Measurements from ENCODE around the gene GLA. TPM values are rescaled to one million over a fixed set of nuclear protein-coding genes. Genes with fewer than 3 reads are reported as not detected.

The GLA gene
- 10 to 100 TPM; 40.3 to 65.8 (median 45.0) TPM for total RNA-seq (2021; fragmentation: NEBNext Ultra II Directional; extraction: Animal tissue kit (Norgen Biotek cat#: 25700))
- long read RNA-seq, transcript GLA-204 (3 exons, 793 nt): minor isoform, 11 of 84 reads
- long read RNA-seq, transcript GLA-201 (7 exons, 1,318 nt): major isoform, 67 of 84 reads
- long read RNA-seq, partial matches to known transcripts: 3 of 84 reads
- long read RNA-seq, other reads (novel, unspliced or antisense): 3 of 84 reads

DNA sequence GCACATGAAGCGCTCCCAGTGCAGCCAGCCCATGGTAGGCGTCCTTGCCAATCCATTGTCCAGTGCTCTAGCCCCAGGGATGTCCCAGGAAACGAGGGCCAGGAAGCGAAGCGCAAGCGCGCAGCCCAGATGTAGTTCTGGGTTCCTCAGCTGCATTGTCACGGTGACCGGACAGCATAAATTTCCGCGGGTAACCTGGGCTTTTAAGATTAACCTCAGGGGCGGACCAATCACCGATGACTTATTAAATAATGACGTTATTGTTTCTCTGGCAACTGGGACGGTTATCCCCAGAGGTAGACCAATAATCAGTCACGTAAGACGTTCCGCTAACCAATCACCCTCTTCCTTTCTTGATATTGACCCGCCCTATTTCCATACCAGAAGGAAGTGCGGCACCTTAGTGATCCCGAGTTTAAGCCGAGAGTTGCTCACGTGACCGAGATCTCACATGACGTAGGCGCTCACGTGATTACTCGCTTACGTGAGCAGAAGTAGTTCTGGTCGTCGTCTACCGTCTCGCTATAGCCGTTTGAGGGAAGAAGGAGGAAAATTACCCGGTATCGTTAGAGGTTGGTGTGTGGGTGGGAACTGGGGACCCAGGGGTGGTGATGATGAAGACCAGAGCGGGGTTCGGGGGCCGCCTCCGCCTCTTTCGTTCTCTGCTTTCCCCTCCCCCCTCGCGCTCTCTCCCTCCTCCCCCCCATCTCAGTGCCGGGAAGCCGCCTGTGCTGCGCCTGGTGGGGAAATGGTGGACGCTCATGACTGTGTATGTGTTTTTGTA, at the start of gene GLA, which contains the start of gene HNRNPH2:
TSS of gene GLA (minus strand) at position 178 of the 784 bp plus-strand sequence. CDS start at position 156, 22 bp downstream.
TSS of gene HNRNPH2 (plus strand) at position 475 of the 784 bp plus-strand sequence. CDS start 3,767 bp downstream, outside the sequence.
- Mint-ChIP-seq H3K36me3 (ENCODE audit: low read depth) (peaks cover 5% of the 10 kb centered on the region; the same call in 1 of the 2 replicates), H3K4me1 (ENCODE audit: low read depth) (peaks cover 30% of the 10 kb centered on the region), H3K9me3 (no peaks in the 10 kb centered on the region), H3K27ac (peak within 1 kb of the TSS; percentile 97), H3K27me3 (ENCODE audit: insufficient read depth) (no peaks in the 10 kb centered on the region; the same call in 1 of the 2 replicates), H3K4me3 (peak within 1 kb of the TSS; percentile 97)
- TF ChIP-seq, protein P1, sequence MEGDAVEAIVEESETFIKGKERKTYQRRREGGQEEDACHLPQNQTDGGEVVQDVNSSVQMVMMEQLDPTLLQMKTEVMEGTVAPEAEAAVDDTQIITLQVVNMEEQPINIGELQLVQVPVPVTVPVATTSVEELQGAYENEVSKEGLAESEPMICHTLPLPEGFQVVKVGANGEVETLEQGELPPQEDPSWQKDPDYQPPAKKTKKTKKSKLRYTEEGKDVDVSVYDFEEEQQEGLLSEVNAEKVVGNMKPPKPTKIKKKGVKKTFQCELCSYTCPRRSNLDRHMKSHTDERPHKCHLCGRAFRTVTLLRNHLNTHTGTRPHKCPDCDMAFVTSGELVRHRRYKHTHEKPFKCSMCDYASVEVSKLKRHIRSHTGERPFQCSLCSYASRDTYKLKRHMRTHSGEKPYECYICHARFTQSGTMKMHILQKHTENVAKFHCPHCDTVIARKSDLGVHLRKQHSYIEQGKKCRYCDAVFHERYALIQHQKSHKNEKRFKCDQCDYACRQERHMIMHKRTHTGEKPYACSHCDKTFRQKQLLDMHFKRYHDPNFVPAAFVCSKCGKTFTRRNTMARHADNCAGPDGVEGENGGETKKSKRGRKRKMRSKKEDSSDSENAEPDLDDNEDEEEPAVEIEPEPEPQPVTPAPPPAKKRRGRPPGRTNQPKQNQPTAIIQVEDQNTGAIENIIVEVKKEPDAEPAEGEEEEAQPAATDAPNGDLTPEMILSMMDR (IDR thresholded peaks at IDR 0.05): no peak
- peak; percentile 98 for DNase-seq

DNA sequence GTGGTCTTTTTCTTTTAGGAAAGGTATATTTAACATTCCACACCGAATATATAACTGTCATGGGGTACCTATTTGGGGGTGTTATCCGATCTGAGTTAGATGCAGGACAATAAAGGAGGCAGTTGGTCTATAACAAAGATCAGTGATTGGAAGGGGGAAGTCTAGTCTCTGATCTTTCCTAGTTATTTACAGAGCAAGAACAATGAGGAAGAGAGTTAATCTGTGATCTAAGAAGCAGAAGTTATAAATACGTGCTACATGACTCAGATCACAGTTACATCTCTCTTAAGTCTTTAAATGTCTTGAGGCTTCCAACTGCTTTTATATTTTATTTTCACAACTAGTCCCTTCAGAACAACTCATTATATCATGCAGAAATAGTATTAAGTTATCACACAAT, 44.3 kb upstream of the GLA start:
- H3K9me3 Mint-ChIP-seq: no peaks in the 10 kb centered on the region
- peak overlapping the region; percentile 88 for H3K27ac Mint-ChIP-seq
- peaks cover 29% of the 10 kb centered on the region for H3K4me1 Mint-ChIP-seq (ENCODE audit: low read depth)
- TF ChIP-seq, protein P1 (IDR thresholded peaks at IDR 0.05): no peak
- H3K27me3 Mint-ChIP-seq (ENCODE audit: insufficient read depth): no peaks in the 10 kb centered on the region
- H3K4me3 Mint-ChIP-seq: peak overlapping the region; percentile 69
- H3K36me3 Mint-ChIP-seq (ENCODE audit: low read depth): peaks cover 12% of the 10 kb centered on the region
- DNase-seq: peak; percentile 17

DNA sequence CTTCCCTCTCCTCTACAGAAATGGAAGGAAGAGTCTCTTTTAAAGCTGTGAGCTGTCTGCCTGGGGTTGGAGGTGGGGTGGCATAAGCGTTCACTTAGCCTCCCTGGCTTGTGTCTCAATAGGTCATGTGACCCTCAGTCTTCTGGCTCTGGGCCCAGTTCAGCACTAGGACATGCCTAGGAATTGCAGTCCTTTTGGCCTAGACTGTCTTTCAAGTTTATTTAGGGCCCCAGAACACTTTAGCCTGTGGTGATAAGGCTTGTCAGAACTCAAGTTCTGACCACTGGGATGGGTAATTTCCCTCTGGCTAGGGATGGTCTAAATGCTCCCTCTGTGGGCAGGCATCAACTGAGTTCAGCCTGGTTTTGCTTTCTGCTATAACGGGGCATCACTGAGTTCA, 43.2 kb upstream of the GLA start:
- peaks cover 29% of the 10 kb centered on the region for H3K4me1 Mint-ChIP-seq (ENCODE audit: low read depth)
- peak overlapping the region; percentile 69; the same call in 1 of the 2 replicates for H3K4me3 Mint-ChIP-seq
- H3K27me3 Mint-ChIP-seq (ENCODE audit: insufficient read depth): no peaks in the 10 kb centered on the region
- H3K9me3 Mint-ChIP-seq: no peaks in the 10 kb centered on the region
- DNase-seq: peak; percentile 64
- peak overlapping the region; percentile 88 for H3K27ac Mint-ChIP-seq
- peaks cover 12% of the 10 kb centered on the region for H3K36me3 Mint-ChIP-seq (ENCODE audit: low read depth)
- TF ChIP-seq, protein P1 (IDR thresholded peaks at IDR 0.05): no peak

DNA sequence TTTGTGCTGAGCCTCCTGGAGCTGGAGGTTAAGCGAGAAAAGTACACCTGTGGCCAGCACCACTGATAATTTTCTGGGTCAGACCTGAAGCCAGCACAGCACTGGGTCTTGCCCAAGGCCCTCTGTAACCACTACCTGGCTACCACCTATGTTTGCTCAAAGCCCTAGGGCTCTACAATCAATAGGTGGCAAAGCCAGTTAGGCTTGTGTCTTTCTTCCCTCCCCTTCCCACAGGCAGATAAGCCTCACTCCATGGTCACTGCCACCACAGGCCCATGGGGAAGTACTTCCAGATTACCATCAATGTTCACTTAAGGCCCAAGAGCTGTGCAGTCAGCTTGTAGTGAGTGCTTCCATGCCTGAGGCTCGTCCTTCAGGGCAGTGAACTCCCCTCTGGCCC, 42.4 kb upstream of the GLA start:
- H3K27me3 Mint-ChIP-seq (ENCODE audit: insufficient read depth): no peaks in the 10 kb centered on the region
- H3K4me3 Mint-ChIP-seq: no peak overlapping the region
- peaks cover 7% of the 10 kb centered on the region for H3K36me3 Mint-ChIP-seq (ENCODE audit: low read depth)
- no peaks in the 10 kb centered on the region for H3K9me3 Mint-ChIP-seq
- TF ChIP-seq, protein P1 (IDR thresholded peaks at IDR 0.05): no peak
- H3K27ac Mint-ChIP-seq: no peak overlapping the region
- no peak for DNase-seq
- peaks cover 29% of the 10 kb centered on the region for H3K4me1 Mint-ChIP-seq (ENCODE audit: low read depth)

DNA sequence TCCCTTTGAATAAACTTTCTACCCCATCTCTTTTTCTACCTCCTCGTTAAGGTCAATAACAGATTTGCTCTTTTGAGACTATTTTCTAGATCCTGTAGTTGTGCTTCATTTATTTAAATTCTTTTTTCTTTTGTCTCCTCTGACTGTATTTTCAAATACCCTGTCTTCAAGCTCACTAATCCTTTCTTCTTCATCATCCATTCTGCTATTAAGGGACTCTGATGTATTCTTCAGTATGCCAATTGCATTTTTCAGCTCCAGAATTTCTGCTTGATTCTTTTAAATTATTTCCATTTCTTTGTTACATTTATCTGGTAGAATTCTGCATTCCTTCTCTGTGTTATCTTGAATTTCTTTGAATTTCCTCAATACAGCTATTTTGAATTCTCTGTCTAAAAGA, 41.6 kb upstream of the GLA start:
- Mint-ChIP-seq H3K27ac (no peak overlapping the region), H3K36me3 (ENCODE audit: low read depth) (peaks cover 7% of the 10 kb centered on the region), H3K9me3 (no peaks in the 10 kb centered on the region), H3K27me3 (ENCODE audit: insufficient read depth) (no peaks in the 10 kb centered on the region), H3K4me3 (no peak overlapping the region), H3K4me1 (ENCODE audit: low read depth) (peaks cover 29% of the 10 kb centered on the region)
- DNase-seq: no peak
- TF ChIP-seq, protein P1 (IDR thresholded peaks at IDR 0.05): no peak

All from HFFc6 (cell line).